Measurements from ENCODE around the gene LMBRD1.

LMBRD1 gene

DNA sequence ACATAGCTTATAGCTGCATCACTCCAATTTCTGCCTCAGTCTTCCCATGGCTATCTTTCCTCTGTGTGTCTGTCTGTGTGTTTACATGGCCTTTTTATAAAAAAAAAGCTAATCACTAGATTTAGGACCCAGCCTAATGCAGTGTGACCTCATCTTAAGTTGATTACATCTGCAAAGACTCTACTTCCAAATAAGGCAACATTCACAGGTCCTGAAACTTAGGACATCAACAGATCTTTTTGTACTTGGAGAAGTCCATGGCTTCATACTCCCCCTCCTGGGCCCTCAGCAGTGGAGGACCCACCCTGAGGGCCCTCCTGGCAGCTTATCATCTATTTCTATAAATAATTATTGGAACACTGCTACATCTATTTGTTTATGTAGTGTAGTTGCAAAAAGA, 146.1 kb downstream of the LMBRD1 start:
- Histone ChIP-seq H3K27ac (no peak overlapping the region), H3K4me3 (no peak overlapping the region)
- no peak for DNase-seq (ENCODE audit: low spot score)
- TF ChIP-seq CTCF (IDR thresholded peaks at IDR 0.05): no peak

GRCh38 chr6:69647726-69648125, 149.1 kb downstream of the LMBRD1 start:
- no peak for TF ChIP-seq CTCF (IDR thresholded peaks at IDR 0.05)
- Histone ChIP-seq H3K4me3 (no peak overlapping the region), H3K27ac (no peak overlapping the region)
- DNase-seq (ENCODE audit: low spot score): no peak

DNA sequence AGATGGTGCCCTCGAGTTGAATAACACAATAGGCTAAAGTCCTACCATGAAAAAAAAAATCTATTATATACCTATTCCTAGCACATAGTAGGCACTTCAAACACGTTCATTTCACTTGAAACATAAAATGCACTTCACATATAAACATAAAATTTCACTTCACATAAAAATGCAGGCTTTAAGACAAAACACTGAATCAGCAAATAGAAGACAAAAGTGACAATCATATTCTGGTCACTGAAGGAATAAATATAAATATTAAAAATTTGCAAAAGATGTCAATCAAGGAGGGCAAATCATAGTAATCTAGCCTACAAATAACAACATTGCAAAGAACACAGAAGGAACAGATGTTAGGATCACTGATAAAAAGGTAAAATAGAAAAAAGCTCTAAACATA, 153.1 kb downstream of the LMBRD1 start:
- DNase-seq (ENCODE audit: low spot score): no peak
- Histone ChIP-seq H3K4me3 (no peak overlapping the region), H3K27ac (no peak overlapping the region)
- TF ChIP-seq CTCF (IDR thresholded peaks at IDR 0.05): no peak

DNA sequence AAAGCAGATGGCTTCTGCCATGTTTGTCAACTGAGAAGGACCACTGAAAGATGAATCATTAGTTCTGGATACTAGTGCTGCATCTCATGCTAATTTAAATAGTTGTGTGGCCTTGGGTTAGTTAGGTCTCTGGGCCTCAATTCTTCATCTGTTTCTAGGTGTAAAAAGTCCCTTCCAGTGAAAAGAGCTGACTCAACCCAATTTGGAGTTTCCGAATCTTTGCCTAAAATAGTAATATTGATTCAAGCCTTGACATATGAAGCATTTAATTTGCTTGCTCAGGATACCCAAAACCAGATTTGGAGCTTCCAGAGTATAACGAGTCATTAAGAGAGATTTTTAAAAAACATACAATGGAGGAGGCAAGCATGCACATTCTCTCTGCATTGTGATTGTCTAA, 163.9 kb downstream of the LMBRD1 start:
- Histone ChIP-seq H3K27ac (no peak overlapping the region), H3K4me3 (no peak overlapping the region)
- no peak for DNase-seq (ENCODE audit: low spot score)
- TF ChIP-seq CTCF (IDR thresholded peaks at IDR 0.05): no peak

DNA sequence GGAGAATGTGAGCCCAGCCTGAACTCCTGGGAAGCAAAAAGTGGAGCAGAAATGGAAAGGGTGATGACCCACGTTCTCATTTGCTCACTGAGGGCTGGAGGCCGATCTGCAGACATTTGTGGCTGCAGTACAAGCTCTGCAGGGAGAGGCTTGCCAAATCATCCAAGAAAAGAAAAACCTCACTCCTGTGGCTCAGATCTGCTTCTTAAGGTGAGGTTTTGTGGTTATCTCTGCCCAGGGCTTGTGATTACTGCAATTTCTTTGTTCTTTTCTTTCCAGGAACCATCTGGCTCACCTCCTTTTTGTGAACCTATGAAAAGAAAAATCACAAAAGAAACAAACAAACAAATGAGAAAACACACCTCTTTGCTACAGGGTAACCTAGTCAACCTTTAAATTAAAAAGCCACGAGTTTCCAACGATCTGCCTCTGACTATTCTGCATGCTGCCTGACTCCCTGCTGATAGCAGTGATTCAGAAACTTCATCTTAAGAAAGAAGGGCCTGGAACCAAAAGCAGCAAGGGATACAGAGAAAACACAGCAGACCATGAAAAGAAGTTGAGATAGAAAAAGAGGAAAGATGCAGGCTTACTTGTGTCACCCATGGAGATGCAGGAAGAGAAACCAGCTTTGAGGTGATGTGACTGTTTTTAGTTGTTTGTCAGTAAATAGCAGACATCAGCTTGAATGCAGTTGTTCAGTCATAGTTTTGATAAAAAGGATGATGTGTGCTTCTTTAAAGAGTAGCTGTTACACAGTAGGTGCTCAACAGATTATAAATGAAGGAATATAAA, 165.1 kb downstream of the LMBRD1 start:
- TF ChIP-seq CTCF (IDR thresholded peaks at IDR 0.05): no peak
- no peak overlapping the region for H3K4me3 ChIP-seq
- H3K27ac ChIP-seq: no peak overlapping the region
- no peak for DNase-seq (ENCODE audit: low spot score)

DNA sequence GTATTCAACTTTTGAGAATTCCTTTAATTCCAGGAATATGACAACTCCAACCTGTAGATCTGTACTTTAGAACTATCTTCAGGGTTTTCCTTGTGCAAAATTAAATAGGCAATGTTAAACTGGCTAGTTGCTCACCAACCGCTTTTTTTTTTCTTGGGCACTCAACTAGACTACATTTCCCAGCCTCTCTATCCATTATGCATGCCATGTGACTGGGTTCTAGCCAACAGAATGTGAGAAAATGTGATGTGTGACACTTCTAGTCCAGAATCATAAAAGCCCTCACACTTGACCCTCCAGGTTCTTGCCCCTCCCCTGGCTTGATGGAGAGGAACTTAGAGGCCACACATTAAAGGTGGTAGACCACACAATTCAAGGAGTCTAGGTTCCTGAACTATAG, 166.0 kb downstream of the LMBRD1 start:
- DNase-seq (ENCODE audit: low spot score): no peak
- no peak for TF ChIP-seq CTCF (IDR thresholded peaks at IDR 0.05)
- no peak overlapping the region for H3K27ac ChIP-seq
- no peak overlapping the region for H3K4me3 ChIP-seq

- H3K27ac ChIP-seq: no peak overlapping the region
- DNase-seq (ENCODE audit: low spot score): no peak
- H3K4me3 ChIP-seq: no peak overlapping the region
- no peak for TF ChIP-seq CTCF (IDR thresholded peaks at IDR 0.05)
Observed at GRCh38 chr6:69627625-69628024, 169.2 kb downstream of the LMBRD1 start.

All from coronary artery (tissue), 2 donors.